CD14-positive monocyte (primary cell): Measurements from ENCODE around the gene COL4A1. TPM values are rescaled to one million over a fixed set of nuclear protein-coding genes. Genes with fewer than 3 reads are reported as not detected.

Experiments used
- DNase-seq, 3 donors: peaks; one replicate each; pipeline ENCODE4 v3.0.0-alpha.2; 2011 to 2022
- H2AFZ ChIP-seq: 2 replicates; pipeline ENCODE4 v1.6.0; 2012; ENCODE audit warnings: mild to moderate bottlenecking, low read depth, low read length, inconsistent platforms; ENCODE audit not compliant: insufficient read depth, poor library complexity, severe bottlenecking
- H3K27ac ChIP-seq, 2 donors: 1 replicate in 1 of 2; 2 replicates in 1 of 2; pipeline ENCODE4 v1.5.1; 2012 to 2013; ENCODE audit warnings: low read length in 2 of 2, control low read depth in 1 of 2, inconsistent platforms in 1 of 2, low read depth in 1 of 2, mild to moderate bottlenecking in 1 of 2
- H3K27me3 ChIP-seq, 2 donors: one replicate each; pipeline versions ENCODE4 v1.6.0 to v1.6.1; 2011 to 2013; ENCODE audit warnings: low read length in 2 of 2; ENCODE audit not compliant: control insufficient read depth in 2 of 2, insufficient read depth in 2 of 2
- H3K36me3 ChIP-seq, 2 donors: replicated peaks in 1 of 2; 1 replicate in 1 of 2; 2 replicates in 1 of 2; pipeline versions ENCODE4 v1.5.1 to v1.6.1; 2012 to 2013; ENCODE audit warnings: low read length in 2 of 2, control low read depth in 1 of 2, inconsistent platforms in 1 of 2, mild to moderate bottlenecking in 1 of 2; ENCODE audit not compliant: insufficient read depth in 2 of 2, control insufficient read depth in 1 of 2
- H3K4me1 ChIP-seq, 2 donors: 1 replicate in 1 of 2; 2 replicates in 1 of 2; pipeline versions ENCODE4 v1.5.1 to v1.6.1; 2012 to 2013; ENCODE audit warnings: low read length in 2 of 2, control low read depth in 1 of 2, inconsistent platforms in 1 of 2, mild to moderate bottlenecking in 1 of 2, moderate library complexity in 1 of 2; ENCODE audit not compliant: insufficient read depth in 2 of 2, control insufficient read depth in 1 of 2
- H3K4me2 ChIP-seq: replicated peaks from 2 replicates; pipeline ENCODE3; 2012; ENCODE audit warnings: low read length, moderate library complexity, mild to moderate bottlenecking; ENCODE audit not compliant: poor library complexity, severe bottlenecking; ENCODE audit errors: extremely low read depth
- H3K4me3 ChIP-seq, 3 experiments: fragments of 200-600 bp in 1 of 3; sonication (generic) in 1 of 3; replicated peaks in 1 of 3; 1 replicate in 2 of 3; 2 replicates in 1 of 3; pipeline ENCODE4 v1.5.1; 2011 to 2013; ENCODE audit warnings: low read length in 3 of 3, mild to moderate bottlenecking in 3 of 3, control low read depth in 2 of 3, low read depth in 2 of 3, inconsistent platforms in 1 of 3, moderate library complexity in 1 of 3
- H3K79me2 ChIP-seq: 2 replicates; pipeline ENCODE4 v1.6.0; 2012; ENCODE audit warnings: mild to moderate bottlenecking, control low read depth, inconsistent platforms, low read length, moderate library complexity; ENCODE audit not compliant: insufficient read depth
- H3K9ac ChIP-seq: 2 replicates; pipeline ENCODE4 v1.6.0; 2017; ENCODE audit warnings: low read length, mild to moderate bottlenecking; ENCODE audit not compliant: insufficient read depth, poor library complexity, severe bottlenecking
- H3K9me3 ChIP-seq, 2 donors: replicated peaks in 1 of 2; 1 replicate in 1 of 2; 2 replicates in 1 of 2; pipeline versions ENCODE4 v1.5.1 to v1.6.1; 2012 to 2013; ENCODE audit warnings: low read length in 2 of 2, control low read depth in 1 of 2; ENCODE audit not compliant: control insufficient read depth in 1 of 2, insufficient read depth in 1 of 2
- H4K20me1 ChIP-seq: 2 replicates; pipeline ENCODE4 v1.6.0; 2012; ENCODE audit warnings: mild to moderate bottlenecking, low read length, control low read depth, moderate library complexity; ENCODE audit not compliant: insufficient read depth
- H3K27ac Mint-ChIP-seq, 7 donors: one replicate each; pipeline ENCODE4 v1.8.0; 2020; ENCODE audit warnings: mild to moderate bottlenecking in 7 of 7, mixed read lengths in 7 of 7, moderate library complexity in 6 of 7, inconsistent platforms in 2 of 7
- H3K27me3 Mint-ChIP-seq, 3 donors: one replicate each; pipeline ENCODE4 v1.8.0; 2021 to 2022; ENCODE audit warnings: low read depth in 3 of 3, mild to moderate bottlenecking in 3 of 3, mixed read lengths in 3 of 3, moderate library complexity in 3 of 3, inconsistent platforms in 1 of 3
- H3K36me3 Mint-ChIP-seq, 2 donors: one replicate each; pipeline ENCODE4 v1.8.0; 2020; ENCODE audit warnings: mixed read lengths in 2 of 2, inconsistent platforms in 1 of 2, mild to moderate bottlenecking in 1 of 2
- H3K4me1 Mint-ChIP-seq: one replicate; pipeline ENCODE4 v1.8.0; 2020; ENCODE audit warnings: mild to moderate bottlenecking, mixed read lengths
- H3K4me3 Mint-ChIP-seq, 2 donors: one replicate each; pipeline ENCODE4 v1.8.0; 2020; ENCODE audit warnings: mild to moderate bottlenecking in 2 of 2, mixed read lengths in 2 of 2, moderate library complexity in 1 of 2
- H3K9me3 Mint-ChIP-seq, 7 donors: one replicate each; pipeline ENCODE4 v1.8.0; 2020 to 2022; ENCODE audit warnings: mixed read lengths in 7 of 7, mild to moderate bottlenecking in 6 of 7, moderate library complexity in 6 of 7, inconsistent platforms in 2 of 7
- CTCF ChIP-seq: fragments of 200-600 bp; IDR thresholded peaks from one replicate; pipeline ENCODE4 v1.8.0; 2022; ENCODE audit warnings: antibody characterized with exemption, mild to moderate bottlenecking
- WGBS: methylation state at CpG from one replicate; pipeline ENCODE4 v1.1.5; 2013; ENCODE audit warnings: missing lambda C conversion rate; ENCODE audit not compliant: insufficient coverage; 5-methylcytosine and 5-hydroxymethylcytosine counted together
- intact Hi-C, 2 donors: fragments of 100-400 bp; cut with micrococcal nuclease; formaldehyde crosslinking; loops; one replicate each; pipeline versions ENCODE4 v1.15.0 to v1.15.1; 2023
- polyA plus RNA-seq, 3 donors: library from polyadenylated mRNA; depleted of rRNA in 1 of 3; unstranded in 2 of 3; stranded (reverse) in 1 of 3; fragments of 300-500 nt in 2 of 3; fragments of >200 nt in 1 of 3; fragmentation: Illumina TruSeq in 2 of 3; gene quantifications; 1 replicate in 2 of 3; 2 replicates in 1 of 3; pipeline ENCODE4 v1.2.3, GENCODE V29; 2012 to 2021

Gene COL4A1
- polyA plus RNA-seq, 3 donors, result 0.16 to 0.25 TPM; not detected in 1

GRCh38 chr13:110154410-110154933, 152.5 kb downstream of the COL4A1 start:
- Mint-ChIP-seq H3K27ac (peak overlapping the region; percentile 18 to 90 (median 79)), H3K4me1 (peaks cover 14% of the 10 kb centered on the region), H3K4me3 (no peak overlapping the region), H3K36me3 (peaks cover 0 to 2% of the 10 kb centered on the region in 2 donors), H3K9me3 (peaks cover 5 to 17% (median 8%) of the 10 kb centered on the region in 7 donors), H3K27me3 (no peaks in the 10 kb centered on the region)
- Histone ChIP-seq H3K4me3 (no peak overlapping the region), H3K9ac (no peak overlapping the region), H2AFZ (no peak overlapping the region), H3K79me2 (no peaks in the 10 kb centered on the region), H3K4me1 (peaks cover 17 to 23% of the 10 kb centered on the region in 2 donors), H3K9me3 (peaks cover 3 to 5% of the 10 kb centered on the region in 2 donors), H3K36me3 (no peaks in the 10 kb centered on the region), H3K27me3 (no peaks in the 10 kb centered on the region), H3K4me2 (no peak overlapping the region), H4K20me1 (no peaks in the 10 kb centered on the region), H3K27ac (peak overlapping the region; percentile 41 to 75)
- 36% methylated on average over 2 of the region's 7 CpGs for WGBS
- no peak for TF ChIP-seq CTCF
- intact Hi-C loops, result no loop called here
- DNase-seq, result peak; percentile 67 to 86 (median 72)

GRCh38 chr13:110152351-110152750, 154.6 kb downstream of the COL4A1 start:
- Mint-ChIP-seq H3K4me3 (no peak overlapping the region), H3K4me1 (peaks cover 4% of the 10 kb centered on the region), H3K9me3 (peaks cover 5 to 17% (median 8%) of the 10 kb centered on the region in 7 donors), H3K36me3 (peaks cover 0 to 2% of the 10 kb centered on the region in 2 donors), H3K27ac (no peak overlapping the region), H3K27me3 (peaks cover 0 to 3% (median 1%) of the 10 kb centered on the region in 3 donors)
- intact Hi-C loops, result no loop called here
- Histone ChIP-seq H3K4me2 (no peak overlapping the region), H3K4me3 (no peak overlapping the region), H3K4me1 (peaks cover 0 to 3% of the 10 kb centered on the region in 2 donors), H3K9me3 (peaks cover 3 to 5% of the 10 kb centered on the region in 2 donors), H4K20me1 (no peaks in the 10 kb centered on the region), H3K27ac (no peak overlapping the region), H3K36me3 (no peaks in the 10 kb centered on the region), H2AFZ (no peak overlapping the region), H3K27me3 (no peaks in the 10 kb centered on the region), H3K79me2 (no peaks in the 10 kb centered on the region), H3K9ac (no peak overlapping the region)
- WGBS, result 97% methylated on average over 16 of the region's 17 CpGs
- TF ChIP-seq CTCF, result no peak
- no peak for DNase-seq
